Astrocyte of the cerebellum (primary cell): Measurements from ENCODE around the gene TRIM31.
"Not testable (repeated sequence)": the region's sequence is repeated elsewhere in the genome, so short reads cannot be mapped to it uniquely, and the experiment has no call there.

Experiments used
- DNase-seq: peaks from one replicate; pipeline ENCODE4 v3.0.0-alpha.2; 2011; ENCODE audit warnings: low read depth
- H3K4me3 ChIP-seq: 2 replicates; pipeline ENCODE4 v1.5.1; 2011; ENCODE audit warnings: mild to moderate bottlenecking, low read depth, low read length, moderate library complexity
- CTCF ChIP-seq: IDR thresholded peaks from 2 replicates; pipeline ENCODE4 v1.5.1; 2012; ENCODE audit warnings: low read length, low read depth, moderate library complexity, mild to moderate bottlenecking; ENCODE audit errors: missing control alignments
- in situ Hi-C: cut with HindIII; loops from 2 replicates; pipeline ENCODE4 v1.10.0; 2017; ENCODE audit warnings: low sequenced_read_pairs

TRIM31 gene

GRCh38 chr6:30129265-30130178, 16.6 kb upstream of the TRIM31 start:
- no peak overlapping the region for H3K4me3 ChIP-seq
- DNase-seq: no peak
- no peak for TF ChIP-seq CTCF
- in situ Hi-C loops: no loop called here

- H3K4me3 ChIP-seq: no peak overlapping the region
- in situ Hi-C loops: no loop called here
- TF ChIP-seq CTCF: no peak
- no peak for DNase-seq
These were observed 14.6 kb upstream of the TRIM31 start for GRCh38 chr6:30127238-30128093.

GRCh38 chr6:30122515-30122914, 9.6 kb upstream of the TRIM31 start:
- DNase-seq: no peak
- no peak for TF ChIP-seq CTCF
- H3K4me3 ChIP-seq: no peak overlapping the region
- in situ Hi-C loops: no loop called here

GRCh38 chr6:30121446-30122366, 8.8 kb upstream of the TRIM31 start:
- no peak for DNase-seq
- in situ Hi-C loops: no loop called here
- no peak for TF ChIP-seq CTCF
- no peak overlapping the region for H3K4me3 ChIP-seq

- in situ Hi-C loops, DNase-seq: not testable (repeated sequence)
These were observed 5.8 kb upstream of the TRIM31 start for GRCh38 chr6:30118691-30119090.

GRCh38 chr6:30116724-30117123, 3.8 kb upstream of the TRIM31 start:
- in situ Hi-C loops: no loop called here
- no peak for DNase-seq
- no peak for TF ChIP-seq CTCF
- no peak overlapping the region for H3K4me3 ChIP-seq

More at GRCh38 chr6:30118691-30119090, 5.8 kb upstream of the TRIM31 start:
- not testable (repeated sequence) for H3K4me3 ChIP-seq
